Hematopoietic multipotent progenitor cell treated with erythropoietin and hydrocortisone succinate and interleukin-3 and kit ligand, for 8 days (in vitro differentiated cells): ENCODE results near the gene TPCN2.

Experiments
- DNase-seq: peaks from one replicate; pipeline ENCODE4 v3.0.0-alpha.2; 2015

Gene TPCN2

GRCh38 chr11:69058511-69059270, 10.0 kb downstream of the TPCN2 start:
- DNase-seq = no peak

- no peak for DNase-seq
Measured at GRCh38 chr11:69059429-69059828, 10.7 kb downstream of the TPCN2 start.

GRCh38 chr11:69059985-69060384, 11.3 kb downstream of the TPCN2 start:
- DNase-seq = no peak

GRCh38 chr11:69060806-69061712, 12.3 kb downstream of the TPCN2 start:
- DNase-seq = no peak

GRCh38 chr11:69061713-69062053, 13.0 kb downstream of the TPCN2 start:
- DNase-seq = no peak

- DNase-seq = no peak
Measured at GRCh38 chr11:69062169-69062855, 13.6 kb downstream of the TPCN2 start.

GRCh38 chr11:69062873-69063651, 14.3 kb downstream of the TPCN2 start:
- no peak for DNase-seq

- DNase-seq = no peak
Measured at GRCh38 chr11:69063652-69064260, 15.0 kb downstream of the TPCN2 start.

GRCh38 chr11:69064394-69064957, 15.7 kb downstream of the TPCN2 start:
- DNase-seq = no peak

GRCh38 chr11:69065147-69065710, 16.5 kb downstream of the TPCN2 start:
- DNase-seq = no peak

- DNase-seq = no peak
Measured at GRCh38 chr11:69066122-69067112, 17.7 kb downstream of the TPCN2 start.

- no peak for DNase-seq
Measured at GRCh38 chr11:69067200-69067599, 18.5 kb downstream of the TPCN2 start.

- DNase-seq = no peak
Measured at GRCh38 chr11:69071086-69071800, 22.5 kb downstream of the TPCN2 start.

GRCh38 chr11:69071956-69072355, 23.2 kb downstream of the TPCN2 start:
- no peak for DNase-seq

- peak; percentile 65 for DNase-seq
Measured at GRCh38 chr11:69073469-69073868, 24.7 kb downstream of the TPCN2 start.

GRCh38 chr11:69074375-69075140, 25.8 kb downstream of the TPCN2 start:
- peak; percentile 45 for DNase-seq

- peak; percentile 86 for DNase-seq
Measured at GRCh38 chr11:69075421-69076128, 26.8 kb downstream of the TPCN2 start.
